Astrocyte (in vitro differentiated cells and primary cell): ENCODE measurements around the gene SH3BP5.

Source experiments
- CTCF ChIP-seq: IDR thresholded peaks from 2 replicates; pipeline ENCODE4 v1.5.1; 2011; ENCODE audit warnings: low read depth, mild to moderate bottlenecking, inconsistent platforms, low read length, moderate library complexity; ENCODE audit not compliant: insufficient read depth
- EZH2 ChIP-seq: IDR thresholded peaks from 2 replicates; pipeline ENCODE4 v1.6.1; 2012; ENCODE audit warnings: mild to moderate bottlenecking, low read length, inconsistent platforms; ENCODE audit not compliant: insufficient read depth

- TF ChIP-seq CTCF, result no peak
- TF ChIP-seq EZH2, result no peak
Measured at GRCh38 chr3:15217841-15218267, 114.5 kb downstream of the SH3BP5 start.
